ENCODE results near the gene ZHX3.

The ZHX3 gene

GRCh38 chr20:41306061-41306727 lies 11.3 kb downstream of the ZHX3 start:
- Histone ChIP-seq H3K4me3 (ENCODE audit: low read depth in 1 of 2, low read length in 1 of 2) (no peak overlapping the region), H3K27ac (no peak overlapping the region), H3K4me1 (ENCODE audit: control insufficient read depth in 1 of 2, insufficient read depth in 1 of 2, low read depth in 1 of 2, low read length in 1 of 2) (no peaks in the 10 kb centered on the region), H3K27me3 (no peaks in the 10 kb centered on the region), H3K36me3 (no peaks in the 10 kb centered on the region), H3K9me3 (no peaks in the 10 kb centered on the region)
- TF ChIP-seq, protein P1, sequence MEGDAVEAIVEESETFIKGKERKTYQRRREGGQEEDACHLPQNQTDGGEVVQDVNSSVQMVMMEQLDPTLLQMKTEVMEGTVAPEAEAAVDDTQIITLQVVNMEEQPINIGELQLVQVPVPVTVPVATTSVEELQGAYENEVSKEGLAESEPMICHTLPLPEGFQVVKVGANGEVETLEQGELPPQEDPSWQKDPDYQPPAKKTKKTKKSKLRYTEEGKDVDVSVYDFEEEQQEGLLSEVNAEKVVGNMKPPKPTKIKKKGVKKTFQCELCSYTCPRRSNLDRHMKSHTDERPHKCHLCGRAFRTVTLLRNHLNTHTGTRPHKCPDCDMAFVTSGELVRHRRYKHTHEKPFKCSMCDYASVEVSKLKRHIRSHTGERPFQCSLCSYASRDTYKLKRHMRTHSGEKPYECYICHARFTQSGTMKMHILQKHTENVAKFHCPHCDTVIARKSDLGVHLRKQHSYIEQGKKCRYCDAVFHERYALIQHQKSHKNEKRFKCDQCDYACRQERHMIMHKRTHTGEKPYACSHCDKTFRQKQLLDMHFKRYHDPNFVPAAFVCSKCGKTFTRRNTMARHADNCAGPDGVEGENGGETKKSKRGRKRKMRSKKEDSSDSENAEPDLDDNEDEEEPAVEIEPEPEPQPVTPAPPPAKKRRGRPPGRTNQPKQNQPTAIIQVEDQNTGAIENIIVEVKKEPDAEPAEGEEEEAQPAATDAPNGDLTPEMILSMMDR (IDR thresholded peaks at IDR 0.05), result no peak

GRCh38 chr20:41304424-41305079 lies 13.0 kb downstream of the ZHX3 start:
- Histone ChIP-seq H3K27ac (no peak overlapping the region), H3K36me3 (no peaks in the 10 kb centered on the region), H3K27me3 (no peaks in the 10 kb centered on the region), H3K4me3 (ENCODE audit: low read depth in 1 of 2, low read length in 1 of 2) (no peak overlapping the region), H3K4me1 (ENCODE audit: control insufficient read depth in 1 of 2, insufficient read depth in 1 of 2, low read depth in 1 of 2, low read length in 1 of 2) (no peaks in the 10 kb centered on the region), H3K9me3 (no peaks in the 10 kb centered on the region)
- TF ChIP-seq, protein P1 (IDR thresholded peaks at IDR 0.05), result no peak

GRCh38 chr20:41304002-41304401 lies 13.5 kb downstream of the ZHX3 start:
- no peaks in the 10 kb centered on the region for H3K4me1 ChIP-seq (ENCODE audit: control insufficient read depth in 1 of 2, insufficient read depth in 1 of 2, low read depth in 1 of 2, low read length in 1 of 2)
- no peak overlapping the region for H3K4me3 ChIP-seq (ENCODE audit: low read depth in 1 of 2, low read length in 1 of 2)

DNA sequence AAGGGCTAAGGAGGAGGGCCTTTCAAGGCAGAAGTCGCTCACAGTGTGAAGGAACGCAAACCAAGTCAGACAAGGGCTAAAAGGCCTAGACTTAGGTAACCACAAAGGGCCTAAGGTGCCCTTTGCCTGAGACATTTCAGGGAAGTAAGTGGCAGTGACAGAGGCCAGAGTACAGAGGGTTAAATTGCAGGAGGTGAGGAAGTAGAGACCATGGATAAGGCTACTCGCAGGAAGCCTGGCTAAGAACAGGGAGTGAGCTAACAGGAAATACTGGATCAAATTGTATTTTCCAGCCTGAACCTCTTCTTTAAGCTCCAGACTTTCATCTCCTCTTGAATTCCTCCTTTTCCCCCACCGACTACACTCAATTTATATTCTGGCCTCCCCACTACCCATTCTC lies 16.6 kb downstream of the ZHX3 start:
- no peaks in the 10 kb centered on the region for H3K4me1 ChIP-seq (ENCODE audit: control insufficient read depth in 1 of 2, insufficient read depth in 1 of 2, low read depth in 1 of 2, low read length in 1 of 2)
- TF ChIP-seq, protein P1 (IDR thresholded peaks at IDR 0.05), result no peak
- H3K4me3 ChIP-seq (ENCODE audit: low read depth in 1 of 2, low read length in 1 of 2), result no peak overlapping the region
- H3K9me3 ChIP-seq, result no peaks in the 10 kb centered on the region
- H3K27ac ChIP-seq, result no peak overlapping the region
- no peaks in the 10 kb centered on the region for H3K36me3 ChIP-seq
- peaks cover 10% of the 10 kb centered on the region for H3K27me3 ChIP-seq

More at GRCh38 chr20:41304002-41304401, 13.5 kb downstream of the ZHX3 start:
- no peaks in the 10 kb centered on the region for H3K9me3 ChIP-seq
- TF ChIP-seq, protein P1 (IDR thresholded peaks at IDR 0.05), result no peak
- no peak overlapping the region for H3K27ac ChIP-seq
- H3K27me3 ChIP-seq, result no peaks in the 10 kb centered on the region
- no peaks in the 10 kb centered on the region for H3K36me3 ChIP-seq

- Histone ChIP-seq H3K27ac (no peak overlapping the region), H3K4me1 (ENCODE audit: control insufficient read depth in 1 of 2, insufficient read depth in 1 of 2, low read depth in 1 of 2, low read length in 1 of 2) (no peaks in the 10 kb centered on the region)
- TF ChIP-seq, protein P1 (IDR thresholded peaks at IDR 0.05), result no peak
Measured at GRCh38 chr20:41300383-41300782, 17.1 kb downstream of the ZHX3 start.

More at GRCh38 chr20:41300383-41300782, 17.1 kb downstream of the ZHX3 start:
- Histone ChIP-seq H3K4me3 (ENCODE audit: low read depth in 1 of 2, low read length in 1 of 2) (no peak overlapping the region), H3K27me3 (peaks cover 10% of the 10 kb centered on the region), H3K36me3 (no peaks in the 10 kb centered on the region), H3K9me3 (no peaks in the 10 kb centered on the region)

All from neutrophil (primary cell).